ENCODE measurements around the gene ZFP1. TPM values are rescaled to one million over a fixed set of nuclear protein-coding genes. Genes with fewer than 3 reads are reported as not detected.
"Not testable (repeated sequence)": the region's sequence is repeated elsewhere in the genome, so short reads cannot be mapped to it uniquely, and the experiment has no call there.

Gene ZFP1
- total and polyA plus RNA-seq, 2 of the 4 experiments (the other 2 are of a cell fraction): 3.8 to 16.0 TPM

- in situ Hi-C loops (cut with MboI; ENCODE audit: low sequenced_read_pairs) (no loop called here), dilution Hi-C loops (cut with HindIII; ENCODE audit: low sequenced_read_pairs, unreplicated experiment) (no loop called here), intact Hi-C loops (cut with micrococcal nuclease) (no loop called here)
- TF ChIP-seq BHLHE40 (IDR thresholded peaks at IDR 0.05; ENCODE audit: low read depth, low read length) (no peak), FOS (IDR thresholded peaks at IDR 0.05; ENCODE audit: low read depth, low read length) (no peak), RFX5 (IDR thresholded peaks at IDR 0.05; ENCODE audit: low read depth, low read length) (no peak), MAFK (IDR thresholded peaks at IDR 0.05; ENCODE audit: low read depth, low read length) (no peak), RAD21 (IDR thresholded peaks at IDR 0.05; ENCODE audit: low read length) (no peak), POLR2A (IDR thresholded peaks at IDR 0.05; ENCODE audit: low read depth, low read length) (no peak)
- no peak for ATAC-seq (ENCODE audit: low read depth)
- H3K27ac ChIP-seq (ENCODE audit: insufficient read depth, low read length): no peak overlapping the region
- no peaks in the 10 kb centered on the region for H3K9me1 ChIP-seq (ENCODE audit: insufficient read depth, low read length)
- H3K79me1 ChIP-seq (ENCODE audit: low read depth in 1 of 2, low read length in 2 of 2): no peaks in the 10 kb centered on the region
- no peak overlapping the region for H2AK5ac ChIP-seq (ENCODE audit: low read depth, low read length)
- no CpG with 5 or more reads among the region's 4 CpGs for WGBS, 2 experiments (ENCODE audit: extremely low coverage in 2 of 2, insufficient read length in 1 of 2)
- H2AK9ac ChIP-seq (replicated peaks; ENCODE audit: low read depth, low read length, poor library complexity): no peak overlapping the region
- no peak overlapping the region for H3K4me3 ChIP-seq (ENCODE audit: insufficient read depth, low read depth, low read length)
- no peaks in the 10 kb centered on the region for H4K20me1 ChIP-seq (ENCODE audit: insufficient read depth, low read length)
- no peak overlapping the region for H4K8ac ChIP-seq (ENCODE audit: low read depth in 2 of 2, low read length in 2 of 2)
- no peak overlapping the region for H3K9ac ChIP-seq (ENCODE audit: low read depth, low read length)
- no peak overlapping the region for H3K14ac ChIP-seq (replicated peaks; ENCODE audit: low read depth, low read length)
- no peak overlapping the region for H4K91ac ChIP-seq (ENCODE audit: insufficient read depth, low read depth, low read length)
- no peaks in the 10 kb centered on the region for H3K36me3 ChIP-seq (ENCODE audit: control insufficient read depth, insufficient read depth, low read length)
- peaks cover 4% of the 10 kb centered on the region; the same call in 1 of the 2 replicates for H3K9me3 ChIP-seq (ENCODE audit: control insufficient read depth, insufficient read depth, low read length)
- H3K56ac ChIP-seq (ENCODE audit: extremely low read depth, insufficient read depth, low read length): no peak overlapping the region
- H3K4me2 ChIP-seq (ENCODE audit: low read depth, low read length): no peak overlapping the region
- no peak overlapping the region for H3K18ac ChIP-seq (ENCODE audit: low read depth, low read length)
- H2BK15ac ChIP-seq (ENCODE audit: low read depth, low read length): no peak overlapping the region
- no peak overlapping the region for H2BK5ac ChIP-seq (ENCODE audit: low read depth, low read length, poor library complexity, severe bottlenecking)
- H2AFZ ChIP-seq (replicated peaks; ENCODE audit: low read length, poor library complexity): no peak overlapping the region
- H3K23ac ChIP-seq (ENCODE audit: low read depth, low read length): no peak overlapping the region
- H3K4ac ChIP-seq (ENCODE audit: low read depth, low read length): no peak overlapping the region
- DNase-seq: no peak
- POLR2A ChIA-PET (ENCODE audit: unreplicated experiment): no interaction called here
- H3K27me3 ChIP-seq (ENCODE audit: control insufficient read depth, insufficient read depth, low read length): peaks cover 3% of the 10 kb centered on the region; the same call in 1 of the 2 replicates
- no peak overlapping the region for H2BK20ac ChIP-seq (ENCODE audit: low read depth, low read length)
- no peak overlapping the region for H4K5ac ChIP-seq (ENCODE audit: low read depth, low read length)
- no peak overlapping the region for H2BK120ac ChIP-seq (ENCODE audit: low read depth, low read length)
- CTCF ChIA-PET: no interaction called here
- no peaks in the 10 kb centered on the region for H3K4me1 ChIP-seq (ENCODE audit: control insufficient read depth, insufficient read depth, low read length)
- BruUV-seq (replicated peaks): no TSS peak
Measured at GRCh38 chr16:75127713-75128415, 20.5 kb upstream of the ZFP1 start.

- H3K14ac ChIP-seq (replicated peaks; ENCODE audit: low read depth, low read length); H3K4me3 ChIP-seq (ENCODE audit: insufficient read depth, low read depth, low read length); in situ Hi-C loops (cut with MboI; ENCODE audit: low sequenced_read_pairs); H2AK5ac ChIP-seq (ENCODE audit: low read depth, low read length); H3K27ac ChIP-seq (ENCODE audit: insufficient read depth, low read length); H2AK9ac ChIP-seq (replicated peaks; ENCODE audit: low read depth, low read length, poor library complexity); H3K9me1 ChIP-seq (ENCODE audit: insufficient read depth, low read length); H3K36me3 ChIP-seq (ENCODE audit: control insufficient read depth, insufficient read depth, low read length); H3K9me3 ChIP-seq (ENCODE audit: control insufficient read depth, insufficient read depth, low read length); DNase-seq; POLR2A ChIA-PET (ENCODE audit: unreplicated experiment); dilution Hi-C loops (cut with HindIII; ENCODE audit: low sequenced_read_pairs, unreplicated experiment); H2BK15ac ChIP-seq (ENCODE audit: low read depth, low read length); H3K18ac ChIP-seq (ENCODE audit: low read depth, low read length); H2BK120ac ChIP-seq (ENCODE audit: low read depth, low read length); H3K9ac ChIP-seq (ENCODE audit: low read depth, low read length); H2AFZ ChIP-seq (replicated peaks; ENCODE audit: low read length, poor library complexity); H4K91ac ChIP-seq (ENCODE audit: insufficient read depth, low read depth, low read length); H2BK20ac ChIP-seq (ENCODE audit: low read depth, low read length); H3K4me1 ChIP-seq (ENCODE audit: control insufficient read depth, insufficient read depth, low read length); H4K5ac ChIP-seq (ENCODE audit: low read depth, low read length); H4K8ac ChIP-seq (ENCODE audit: low read depth in 2 of 2, low read length in 2 of 2); intact Hi-C loops (cut with micrococcal nuclease); H3K23ac ChIP-seq (ENCODE audit: low read depth, low read length); H2BK5ac ChIP-seq (ENCODE audit: low read depth, low read length, poor library complexity, severe bottlenecking); H3K4me2 ChIP-seq (ENCODE audit: low read depth, low read length); BruUV-seq (replicated peaks); ATAC-seq (ENCODE audit: low read depth); H3K4ac ChIP-seq (ENCODE audit: low read depth, low read length); H3K79me1 ChIP-seq (ENCODE audit: low read depth in 1 of 2, low read length in 2 of 2); H3K56ac ChIP-seq (ENCODE audit: extremely low read depth, insufficient read depth, low read length); H3K27me3 ChIP-seq (ENCODE audit: control insufficient read depth, insufficient read depth, low read length); H4K20me1 ChIP-seq (ENCODE audit: insufficient read depth, low read length): not testable (repeated sequence)
- CTCF ChIA-PET: interaction anchor here (1.7 kb wide), 1 partner anchor 19 kb away, joined by 4 read pairs; no protein-coding TSS in a partner anchor
- WGBS, 2 experiments (ENCODE audit: extremely low coverage in 2 of 2, insufficient read length in 1 of 2): 100% methylated on average over 1 of the region's 5 CpGs; no CpG with 5 or more reads in 1 of the 2 experiments
Measured at GRCh38 chr16:75129421-75130149, 18.7 kb upstream of the ZFP1 start.

All from IMR-90 (cell line).